HEK293T (cell line): Measurements from ENCODE around the gene HMMR.

Experiments used
- BHLHE40 ChIP-seq: fragments of 450-650 bp; IDR thresholded peaks from 2 replicates; pipeline ENCODE4 v1.6.1; 2016; ENCODE audit warnings: mild to moderate bottlenecking, moderate library complexity, borderline replicate concordance
- ELF4 ChIP-seq: fragments of 450-650 bp; IDR thresholded peaks from 2 replicates; pipeline ENCODE4 v1.6.1; 2017; ENCODE audit warnings: antibody characterized with exemption
- FOXA1 ChIP-seq: fragments of 450-650 bp; IDR thresholded peaks from 2 replicates; pipeline ENCODE4 v1.6.1; 2016; ENCODE audit warnings: mild to moderate bottlenecking
- FOXK2 ChIP-seq: fragments of 450-650 bp; IDR thresholded peaks from 2 replicates; pipeline ENCODE4 v1.6.1; 2016; ENCODE audit warnings: mild to moderate bottlenecking
- FOXM1 ChIP-seq: fragments of 450-650 bp; IDR thresholded peaks from 2 replicates; pipeline ENCODE4 v1.6.1; 2017; ENCODE audit warnings: mild to moderate bottlenecking, borderline replicate concordance
- HDGF ChIP-seq: fragments of 450-650 bp; IDR thresholded peaks from 2 replicates; pipeline ENCODE4 v1.6.1; 2017; ENCODE audit warnings: antibody characterized with exemption, borderline replicate concordance
- L3MBTL2 ChIP-seq: fragments of 450-650 bp; conservative IDR thresholded peaks from 2 replicates; pipeline ENCODE4 v1.6.1; 2016; ENCODE audit warnings: mild to moderate bottlenecking
- LEF1 ChIP-seq: fragments of 450-650 bp; IDR thresholded peaks from 2 replicates; pipeline ENCODE4 v1.6.1; 2017; ENCODE audit warnings: mild to moderate bottlenecking, borderline replicate concordance
- NFRKB ChIP-seq: fragments of 450-650 bp; IDR thresholded peaks from 2 replicates; pipeline ENCODE4 v1.6.1; 2016; ENCODE audit warnings: mild to moderate bottlenecking, moderate library complexity
- PKNOX1 ChIP-seq: fragments of 450-650 bp; IDR thresholded peaks from 2 replicates; pipeline ENCODE4 v1.6.1; 2016
- SP1 ChIP-seq: fragments of 450-650 bp; IDR thresholded peaks from 2 replicates; pipeline ENCODE4 v1.6.1; 2017
- SUZ12 ChIP-seq: fragments of 450-650 bp; IDR thresholded peaks from 2 replicates; pipeline ENCODE4 v1.6.1; 2016; ENCODE audit warnings: mild to moderate bottlenecking
- TARDBP ChIP-seq: fragments of 450-650 bp; IDR thresholded peaks from 2 replicates; pipeline ENCODE4 v1.6.1; 2016
- ZNF384 ChIP-seq: fragments of 450-650 bp; IDR thresholded peaks from 2 replicates; pipeline ENCODE4 v1.6.1; 2016

- TF ChIP-seq LEF1: no peak
- no peak for TF ChIP-seq FOXM1
- no peak for TF ChIP-seq PKNOX1
- TF ChIP-seq ELF4: no peak
- TF ChIP-seq SP1: no peak
- no peak for TF ChIP-seq HDGF
- no peak for TF ChIP-seq ZNF384
- no peak for TF ChIP-seq TARDBP
- no peak for TF ChIP-seq L3MBTL2
- no peak for TF ChIP-seq BHLHE40
- no peak for TF ChIP-seq NFRKB
- no peak for TF ChIP-seq FOXK2
- no peak for TF ChIP-seq SUZ12
- TF ChIP-seq FOXA1: no peak
Measured at GRCh38 chr5:163436515-163436914, 23.9 kb upstream of the HMMR start.
